Aorta (tissue), 5 donors: ENCODE results near the gene SEC24A. TPM values are rescaled to one million over a fixed set of nuclear protein-coding genes. Genes with fewer than 3 reads are reported as not detected.
"Not testable (repeated sequence)": the region's sequence is repeated elsewhere in the genome, so short reads cannot be mapped to it uniquely, and the experiment has no call there.

Experiments used
- ATAC-seq: fragments of 200-7000 bp; cut with Tn5 transposase; one replicate; pipeline ENCODE4 v1.9.1; 2022; ENCODE audit warnings: moderate library complexity; ENCODE audit not compliant: low FRiP score
- DNase-seq, 2 donors: peaks; one replicate each; pipeline ENCODE4 v3.0.0-alpha.2; 2020
- H3K27ac ChIP-seq, 2 donors: one replicate each; pipeline ENCODE4 v1.5.1; 2013; ENCODE audit warnings: low read length in 2 of 2, mild to moderate bottlenecking in 2 of 2, moderate library complexity in 2 of 2, control low read depth in 1 of 2, inconsistent platforms in 1 of 2, low read depth in 1 of 2
- H3K27me3 ChIP-seq, 2 donors: one replicate each; pipeline ENCODE4 v1.6.1; 2013; ENCODE audit warnings: control low read depth in 1 of 2, low read length in 1 of 2, mild to moderate bottlenecking in 1 of 2, moderate library complexity in 1 of 2; ENCODE audit not compliant: insufficient read depth in 2 of 2, control insufficient read depth in 1 of 2
- H3K36me3 ChIP-seq, 2 donors: one replicate each; pipeline ENCODE4 v1.6.1; 2013; ENCODE audit warnings: control low read depth in 1 of 2, low read length in 1 of 2, mild to moderate bottlenecking in 1 of 2; ENCODE audit not compliant: insufficient read depth in 2 of 2, control insufficient read depth in 1 of 2
- H3K4me1 ChIP-seq, 2 donors: one replicate each; pipeline ENCODE4 v1.6.1; 2013; ENCODE audit warnings: low read length in 2 of 2, control low read depth in 1 of 2, mild to moderate bottlenecking in 1 of 2, moderate library complexity in 1 of 2; ENCODE audit not compliant: insufficient read depth in 2 of 2, control insufficient read depth in 1 of 2
- H3K4me3 ChIP-seq, 2 donors: one replicate each; pipeline ENCODE4 v1.5.1; 2013; ENCODE audit warnings: low read length in 2 of 2, control low read depth in 1 of 2, mild to moderate bottlenecking in 1 of 2
- H3K9me3 ChIP-seq: one replicate; pipeline ENCODE4 v1.6.1; 2013; ENCODE audit warnings: mild to moderate bottlenecking, low read length; ENCODE audit not compliant: control insufficient read depth
- WGBS, 2 donors: extraction: QIAGEN DNeasy Blood & Tissue Kit; methylation state at CpG; one replicate each; pipeline ENCODE4 v1.1.7; 2013; 5-methylcytosine and 5-hydroxymethylcytosine counted together
- intact Hi-C, 2 donors: fragments of 100-400 bp; cut with DNase I; formaldehyde crosslinking; loops; one replicate each; pipeline versions ENCODE4 v1.14.2 to v1.15.0; 2022
- polyA plus RNA-seq, 2 donors: library from polyadenylated mRNA; stranded (reverse); fragments of 200-250 nt; gene quantifications; one replicate each; pipeline ENCODE4 v1.2.3, GENCODE V29; 2013
- total RNA-seq, 2 donors: library from RNA; stranded (reverse); fragmentation: NEBNext Ultra II Directional; extraction: Animal tissue kit (Norgen Biotek cat#: 25700); gene quantifications; one replicate each; pipeline ENCODE4 v1.2.1, GENCODE V29; 2021
- donor health status: healthy with polysubstance abuse.
- donor health status: Bipolar disorder and iron deficiency.
- donor health status: DM: no; HTN: no; CAD: no.
- donor health status: DM: no; HTN: no; CAD: no.
- donor health status: DM: yes; HTN: yes; CAD: no.

The SEC24A gene
- total and polyA plus RNA-seq, 4 donors: 6.0 to 32.0 (median 19.4) TPM

DNA sequence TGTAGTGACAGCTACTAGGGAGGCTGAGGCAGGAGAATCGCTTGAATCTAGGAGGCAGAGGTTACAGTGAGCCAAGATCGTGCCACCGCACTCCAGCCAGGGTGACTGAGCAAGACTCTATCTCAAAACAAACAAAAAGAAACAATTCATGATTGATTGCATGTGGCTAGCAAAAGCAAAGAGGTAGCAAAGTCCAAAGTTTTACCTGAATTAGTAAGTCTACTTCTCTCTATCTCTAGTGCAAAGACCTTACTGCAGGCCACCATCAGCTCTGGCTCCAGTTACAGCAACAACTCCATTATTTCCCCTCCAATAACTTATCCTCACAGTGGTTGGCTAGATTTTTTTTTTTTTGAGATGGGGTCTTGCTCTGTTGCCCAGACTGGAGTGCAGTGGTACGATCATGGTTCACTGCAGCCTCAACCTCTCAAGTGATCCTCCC lies 9.8 kb upstream of the SEC24A start:
- no peaks in the 10 kb centered on the region for H3K27me3 ChIP-seq
- no peak overlapping the region for H3K27ac ChIP-seq
- no peak for ATAC-seq
- no peaks in the 10 kb centered on the region for H3K4me1 ChIP-seq
- intact Hi-C loops: no loop called here
- no peaks in the 10 kb centered on the region for H3K9me3 ChIP-seq
- H3K36me3 ChIP-seq: no peaks in the 10 kb centered on the region
- H3K4me3 ChIP-seq: no peak overlapping the region
- DNase-seq: peak in 1 of 2 donors; percentile 16
- WGBS, 2 donors: 74 to 78% methylated on average over 4 of the region's 4 CpGs

DNA sequence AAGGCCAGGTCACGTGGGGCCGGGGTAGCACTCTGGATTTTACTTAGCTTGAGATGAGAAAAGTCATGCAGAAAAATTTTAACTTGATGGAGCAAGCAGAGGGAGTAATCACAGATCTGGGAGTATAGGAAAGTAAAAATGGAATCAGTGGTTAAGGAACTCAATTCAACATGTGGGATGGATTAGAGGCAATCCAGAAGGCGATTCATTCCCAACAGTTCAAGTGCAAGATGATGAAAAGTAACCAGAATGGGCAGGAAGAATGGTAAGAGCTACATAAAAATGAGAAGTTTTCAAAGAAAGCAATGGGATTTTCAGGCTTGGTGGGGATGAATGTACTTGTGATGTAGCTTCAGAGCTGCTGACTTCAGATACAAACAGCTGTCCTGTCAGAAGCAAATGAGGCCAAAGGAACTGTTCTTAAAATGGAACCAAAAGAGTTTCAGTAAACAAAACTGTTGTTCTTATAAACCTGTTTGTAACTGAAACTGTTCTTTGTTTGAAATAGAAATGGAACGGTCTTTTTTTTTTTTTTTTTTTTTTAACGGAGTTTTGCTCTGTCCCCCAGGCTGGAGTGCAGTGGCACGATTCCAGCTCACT lies 5.6 kb upstream of the SEC24A start:
- Histone ChIP-seq H3K4me3 (no peak overlapping the region), H3K4me1 (peaks cover 0 to 2% of the 10 kb centered on the region in 2 donors), H3K27me3 (no peaks in the 10 kb centered on the region), H3K36me3 (no peaks in the 10 kb centered on the region), H3K9me3 (no peaks in the 10 kb centered on the region), H3K27ac (no peak overlapping the region)
- DNase-seq (peak in 1 of 2 donors; percentile 2), ATAC-seq (no peak)
- 88% methylated on average over 5 to 6 of the region's 6 CpGs for WGBS, 2 donors
- intact Hi-C loops: no loop called here

DNA sequence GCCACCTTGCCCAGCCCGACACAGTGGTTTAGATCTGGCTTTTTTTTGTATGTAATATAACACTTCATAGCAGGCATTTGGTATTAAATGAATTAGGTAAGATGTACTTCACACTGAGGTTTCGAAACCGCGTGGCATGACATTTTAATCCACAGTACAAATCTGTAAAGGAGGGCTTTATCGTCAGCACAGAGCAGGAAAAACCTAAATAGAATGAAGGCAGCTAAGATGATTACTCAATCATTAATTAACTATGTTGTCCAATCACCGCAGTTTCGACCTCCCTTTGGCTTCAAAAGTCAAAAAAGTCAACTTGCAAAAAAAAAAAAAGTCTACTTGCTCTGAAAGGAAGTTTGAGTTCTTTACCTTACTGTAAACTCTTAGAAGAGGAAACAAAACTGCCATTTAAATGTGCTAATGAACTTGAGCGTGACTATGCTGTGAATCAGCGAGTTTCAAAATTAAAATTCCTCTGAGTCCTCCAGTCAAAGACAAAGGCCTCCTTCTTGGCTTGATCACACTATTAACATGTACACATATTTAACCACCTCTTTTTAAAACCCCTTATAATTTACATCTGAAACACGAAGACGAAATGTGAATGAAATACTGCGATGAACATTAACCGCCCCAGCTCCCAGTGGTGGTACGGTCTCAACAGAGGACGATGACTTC lies 698 bp upstream of the SEC24A start:
- no peak for ATAC-seq
- Histone ChIP-seq H3K27me3 (no peaks in the 10 kb centered on the region), H3K9me3 (no peaks in the 10 kb centered on the region), H3K36me3 (no peaks in the 10 kb centered on the region), H3K4me1 (peaks cover 0 to 2% of the 10 kb centered on the region in 2 donors), H3K27ac (peak overlapping the region; percentile 84 to 96), H3K4me3 (peak overlapping the region; percentile 74 to 84)
- intact Hi-C loops: loop anchor here in 1 of 2 donors (1.0 kb wide), 1 partner anchor 16 kb away; the partner anchor contains the start of gene SAR1B
- peak in 1 of 2 donors; percentile 13 for DNase-seq
- WGBS, 2 donors: 8% methylated on average over 15 of the region's 15 CpGs

DNA sequence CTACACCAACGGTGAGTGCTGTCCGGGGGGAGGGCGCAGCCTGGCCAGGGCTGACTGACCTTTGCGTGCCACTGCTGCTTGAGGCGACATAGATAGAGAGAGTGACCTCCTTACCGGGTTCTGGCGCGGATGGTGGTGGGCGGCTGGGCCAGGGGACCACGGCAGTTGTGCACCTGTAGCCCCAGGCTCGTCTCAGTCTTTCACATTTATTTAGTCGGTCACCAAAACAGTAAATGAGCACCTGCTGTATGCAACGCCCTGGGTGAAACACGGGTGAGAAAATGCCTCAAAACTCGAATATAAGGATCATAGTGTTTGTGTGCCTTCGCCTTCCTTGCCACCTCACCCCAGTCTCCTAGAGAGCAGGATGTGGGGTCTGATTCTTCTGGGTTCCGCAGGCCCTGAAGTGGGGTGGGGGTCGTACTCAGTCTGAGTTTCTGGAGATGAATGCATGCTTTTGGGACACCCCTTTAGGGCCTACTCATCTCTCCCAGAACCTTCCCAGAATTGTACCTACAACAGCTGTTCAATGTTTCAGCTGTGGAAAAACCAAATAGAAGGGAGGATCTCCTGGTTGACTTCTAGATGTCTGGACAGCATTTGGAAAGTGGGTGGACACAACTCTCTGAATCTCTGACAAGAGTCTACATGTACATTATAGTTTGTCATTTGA lies 714 bp downstream of the SEC24A start:
- ATAC-seq (peak; percentile 73), DNase-seq (peak in 1 of 2 donors; percentile 83)
- H3K4me1 ChIP-seq: peaks cover 0 to 2% of the 10 kb centered on the region in 2 donors
- intact Hi-C loops: no loop called here
- no peaks in the 10 kb centered on the region for H3K36me3 ChIP-seq
- peak overlapping the region; percentile 66 to 74 for H3K4me3 ChIP-seq
- H3K9me3 ChIP-seq: no peaks in the 10 kb centered on the region
- H3K27ac ChIP-seq: peak overlapping the region; percentile 78 to 96
- H3K27me3 ChIP-seq: no peaks in the 10 kb centered on the region
- 0 to 1% methylated on average over 18 of the region's 18 CpGs for WGBS, 2 donors

DNA sequence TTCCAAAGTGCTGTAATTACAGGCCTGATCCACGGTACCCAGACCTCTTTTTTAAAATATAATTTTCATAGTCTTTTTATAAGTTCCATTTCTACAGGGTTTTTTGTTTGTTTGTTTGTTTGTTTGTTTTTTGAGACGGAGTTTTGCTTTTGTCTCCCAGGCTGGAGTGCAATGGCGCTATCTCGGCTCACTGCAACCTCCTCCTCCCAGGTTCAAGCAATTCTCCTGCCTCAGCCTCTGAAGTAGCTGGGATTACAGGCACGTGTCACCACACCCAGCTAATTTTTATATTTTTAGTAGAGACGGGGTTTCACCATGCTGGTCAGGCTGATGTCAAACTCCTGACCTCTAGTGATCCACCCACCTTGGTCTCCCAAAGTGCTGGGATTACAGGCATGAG lies 2.1 kb downstream of the SEC24A start:
- H3K27me3 ChIP-seq, intact Hi-C loops, H3K4me3 ChIP-seq, H3K36me3 ChIP-seq, H3K27ac ChIP-seq, H3K4me1 ChIP-seq, H3K9me3 ChIP-seq, ATAC-seq: not testable (repeated sequence)
- DNase-seq: peak in 1 of 2 donors; percentile 15
- 41 to 51% methylated on average over 6 of the region's 6 CpGs for WGBS, 2 donors

DNA sequence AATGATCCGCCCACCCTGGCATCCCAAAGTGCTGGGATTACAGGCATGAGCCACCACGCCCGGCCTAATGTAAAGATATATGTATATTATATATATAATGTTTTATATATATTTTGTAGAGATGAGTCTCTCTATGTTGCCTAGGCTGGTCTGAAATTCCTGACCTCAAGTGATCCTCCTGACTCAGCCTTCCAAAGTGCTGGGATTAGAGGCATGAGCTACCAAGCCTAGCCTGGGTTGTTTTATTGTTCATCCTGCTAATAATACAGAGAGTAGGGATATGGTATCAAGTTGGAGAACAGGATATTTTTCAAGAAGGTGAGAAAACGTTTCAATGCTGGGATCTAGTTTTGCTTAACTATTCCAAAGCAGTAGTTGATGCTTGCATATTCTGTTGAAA lies 2.9 kb downstream of the SEC24A start:
- no peaks in the 10 kb centered on the region for H3K9me3 ChIP-seq
- H3K36me3 ChIP-seq: no peaks in the 10 kb centered on the region
- no peaks in the 10 kb centered on the region for H3K27me3 ChIP-seq
- H3K4me1 ChIP-seq: peaks cover 0 to 2% of the 10 kb centered on the region in 2 donors
- no peak overlapping the region for H3K27ac ChIP-seq
- WGBS, 2 donors: 77 to 80% methylated on average over 4 of the region's 4 CpGs
- DNase-seq: no peak
- no peak for ATAC-seq
- intact Hi-C loops: no loop called here
- H3K4me3 ChIP-seq: no peak overlapping the region

DNA sequence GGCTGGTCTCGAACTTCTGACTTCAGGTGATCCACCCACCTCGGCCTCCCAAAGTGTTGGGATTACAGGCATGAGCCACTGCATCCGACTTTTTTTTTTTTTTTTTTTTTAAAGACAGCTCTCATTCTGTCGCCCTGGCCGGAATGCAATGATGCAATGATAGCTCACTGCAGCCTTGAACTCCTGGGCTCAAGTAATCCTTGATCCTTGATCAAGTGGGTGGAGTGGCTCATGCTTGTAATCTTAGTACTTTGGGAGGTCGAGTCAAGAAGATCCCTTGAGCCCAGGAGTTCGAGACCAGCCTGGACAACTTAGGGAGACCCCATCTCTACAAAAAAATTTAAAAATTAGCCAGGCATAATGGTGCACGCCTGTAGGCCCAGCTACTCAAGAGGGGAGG lies 8.1 kb downstream of the SEC24A start:
- Histone ChIP-seq H3K27ac (no peak overlapping the region), H3K36me3 (peaks cover 0 to 4% of the 10 kb centered on the region in 2 donors), H3K4me1 (no peaks in the 10 kb centered on the region), H3K9me3 (no peaks in the 10 kb centered on the region), H3K27me3 (no peaks in the 10 kb centered on the region), H3K4me3 (no peak overlapping the region)
- intact Hi-C loops: no loop called here
- WGBS, 2 donors: 89 to 90% methylated on average over 8 of the region's 8 CpGs
- ATAC-seq: no peak
- no peak for DNase-seq

DNA sequence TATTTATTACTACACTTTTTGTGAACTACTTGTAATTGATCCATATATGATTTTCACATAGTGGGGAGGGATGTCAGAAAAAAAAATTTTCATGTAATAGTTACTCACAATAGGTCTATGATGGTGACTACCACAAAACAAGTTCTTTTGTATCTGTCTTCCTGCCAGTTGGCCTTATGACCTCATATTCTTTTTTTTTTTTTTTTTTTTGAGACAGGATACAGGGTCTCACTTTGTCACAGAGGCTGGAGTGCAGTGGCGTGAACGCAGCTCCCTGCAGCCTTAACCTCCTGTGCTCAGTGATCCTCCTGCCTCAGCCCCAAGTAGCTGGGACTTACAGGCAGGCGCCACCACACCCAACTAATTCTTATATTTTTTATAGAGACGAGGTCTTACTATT lies 10.9 kb downstream of the SEC24A start:
- DNase-seq (no peak), ATAC-seq (no peak)
- no peak overlapping the region for H3K4me3 ChIP-seq
- no peaks in the 10 kb centered on the region for H3K27me3 ChIP-seq
- intact Hi-C loops: no loop called here
- H3K4me1 ChIP-seq: no peaks in the 10 kb centered on the region
- WGBS, 2 donors: 96 to 98% methylated on average over 4 of the region's 4 CpGs
- peaks cover 0 to 5% of the 10 kb centered on the region in 2 donors for H3K36me3 ChIP-seq
- no peaks in the 10 kb centered on the region for H3K9me3 ChIP-seq
- no peak overlapping the region for H3K27ac ChIP-seq
